ENCODE data around the gene SLC7A1.

Gene SLC7A1

DNA sequence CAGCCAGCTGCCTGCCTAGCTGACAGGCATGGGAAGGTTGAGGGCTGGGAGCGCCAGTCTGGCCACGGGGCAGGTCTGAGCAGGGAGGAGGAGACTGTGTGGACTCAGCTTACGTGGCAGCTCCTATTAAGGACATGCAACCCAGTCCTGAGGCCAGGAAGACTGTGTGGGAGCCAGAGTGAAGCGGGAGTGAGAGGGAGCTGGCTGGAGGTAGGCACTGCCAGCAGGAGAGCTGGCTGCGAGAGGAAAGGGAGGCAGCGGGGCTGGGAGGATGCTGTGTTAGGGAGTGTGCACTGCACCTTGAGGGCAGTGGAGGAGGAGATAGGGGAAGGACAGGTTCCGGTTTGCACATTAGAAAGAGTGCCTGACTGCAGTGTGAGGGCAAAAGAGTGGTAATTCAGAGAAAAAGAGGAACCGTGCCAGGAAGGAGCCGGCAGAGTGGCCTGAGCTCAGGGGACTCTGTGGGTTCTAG, 99.2 kb downstream of the SLC7A1 start:
- DNase-seq (ENCODE audit: low read depth in 2 of 2, low spot score in 1 of 2) = no peak

DNA sequence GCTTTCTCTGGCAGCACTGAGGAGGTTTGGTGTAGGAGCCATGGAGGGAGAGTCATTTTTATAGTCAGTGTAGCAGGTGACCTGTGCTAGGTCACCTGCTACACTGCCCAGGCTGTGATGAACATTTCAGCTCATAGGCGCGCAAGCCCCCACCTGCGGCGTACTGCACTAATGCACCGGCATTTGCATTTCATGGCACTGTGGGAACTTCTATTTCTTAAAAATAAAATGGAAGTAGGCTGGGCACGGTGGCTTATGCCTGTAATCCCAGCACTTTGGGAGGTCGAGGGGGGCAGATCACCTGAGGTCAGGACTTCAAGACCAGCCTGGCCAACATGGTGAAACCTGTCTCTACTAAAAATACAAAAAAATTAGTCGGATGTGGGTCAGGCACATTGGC, 101.0 kb downstream of the SLC7A1 start:
- no peak for DNase-seq (ENCODE audit: low read depth in 2 of 2, low spot score in 1 of 2)

DNA sequence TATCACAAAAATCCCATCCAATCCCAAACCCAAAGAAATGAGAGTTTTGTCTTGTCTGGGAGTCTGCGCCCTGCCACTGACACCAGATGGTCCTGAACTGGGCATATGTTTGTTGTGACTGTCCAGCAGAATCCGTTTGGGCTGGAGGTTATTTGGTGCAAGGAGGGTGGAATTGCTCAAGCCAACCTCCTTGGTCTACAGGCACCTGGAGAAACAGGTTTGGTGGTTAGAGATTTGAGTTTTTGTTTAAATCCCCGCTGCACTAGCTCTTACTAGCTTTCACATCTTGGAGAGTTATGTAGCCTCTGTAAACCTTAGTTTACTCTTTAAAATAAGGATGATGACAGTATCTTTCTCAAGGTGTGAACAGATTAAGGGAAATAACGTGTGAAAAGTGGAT, 101.7 kb downstream of the SLC7A1 start:
- no peak for DNase-seq (ENCODE audit: low read depth in 2 of 2, low spot score in 1 of 2)

DNA sequence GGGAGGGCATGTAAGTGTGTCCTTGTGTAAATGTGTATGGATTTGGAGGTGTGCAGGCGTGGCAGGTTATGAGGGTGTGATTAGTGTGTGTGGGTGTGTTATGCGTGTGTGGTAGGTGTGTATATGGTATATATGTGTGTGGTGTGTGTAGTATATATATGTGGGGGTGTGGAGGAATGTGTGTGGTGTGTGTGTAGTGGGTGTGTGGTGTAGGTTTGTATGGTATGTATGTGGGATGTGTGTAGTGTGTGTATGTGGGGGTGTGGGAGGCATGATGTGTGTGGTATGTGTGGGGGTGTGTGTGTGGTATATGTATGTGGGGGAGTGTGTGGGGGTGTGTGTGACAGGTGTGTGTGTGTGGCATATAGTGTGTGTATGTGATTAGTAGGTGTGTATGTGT, 104.2 kb downstream of the SLC7A1 start:
- DNase-seq (ENCODE audit: low read depth in 2 of 2, low spot score in 1 of 2) = no peak

DNA sequence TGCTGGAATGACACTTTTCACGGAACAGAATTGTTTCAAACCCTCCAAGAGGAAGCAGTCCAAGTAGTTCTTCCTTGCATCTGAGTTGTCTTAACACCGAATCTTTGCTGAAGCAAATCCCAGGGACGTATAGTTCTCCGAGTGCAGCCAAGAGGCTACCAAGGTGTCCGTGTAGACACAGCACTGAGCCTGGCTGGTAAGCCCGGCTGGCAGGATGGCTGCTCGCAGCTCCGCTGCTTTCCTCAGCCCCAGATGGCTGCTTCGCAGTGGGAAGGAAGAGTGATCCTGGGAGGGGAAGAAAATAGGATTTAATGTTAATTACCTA, 105.0 kb downstream of the SLC7A1 start:
- no peak for DNase-seq (ENCODE audit: low read depth in 2 of 2, low spot score in 1 of 2)

DNA sequence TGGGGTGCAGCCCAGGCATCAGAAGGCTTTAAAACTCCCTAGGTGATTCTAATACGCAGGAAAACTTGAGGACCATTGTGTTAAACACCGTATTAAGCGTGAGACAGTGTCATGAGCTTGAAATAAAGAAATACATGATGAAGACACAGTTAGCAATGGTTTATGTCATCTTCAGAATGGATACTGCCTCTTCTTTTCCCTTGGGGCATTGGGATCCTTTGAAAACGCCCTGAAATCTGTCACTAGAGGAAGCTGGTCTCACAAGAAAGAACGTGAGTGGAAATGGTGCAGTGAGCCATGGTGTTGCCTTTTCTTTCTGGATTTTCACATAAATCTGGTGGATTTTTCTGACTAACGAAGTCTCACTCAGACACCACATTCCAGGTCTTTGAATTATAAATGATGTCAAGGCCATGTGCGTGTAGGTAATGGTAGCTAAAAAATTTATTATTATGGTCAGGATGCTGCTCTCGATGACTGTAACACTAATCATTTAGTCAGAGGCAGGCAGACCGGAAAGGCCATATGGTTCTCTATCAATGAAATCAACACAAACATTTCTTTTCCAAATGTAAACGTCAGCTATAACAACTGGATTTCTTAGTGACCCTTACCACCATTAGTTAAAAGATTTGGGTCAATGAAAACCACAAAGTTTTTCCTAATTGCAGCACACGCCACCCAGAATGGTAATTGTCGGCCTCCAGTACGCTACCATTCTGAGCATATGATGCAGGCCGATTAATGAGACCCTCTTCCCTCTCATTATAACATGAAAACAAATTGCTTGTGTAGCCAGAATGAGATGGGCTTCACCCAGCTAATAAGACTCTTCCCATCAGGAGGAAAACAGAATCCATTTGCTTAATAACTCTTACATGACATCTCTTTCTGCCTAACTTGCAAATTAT, 105.6 kb downstream of the SLC7A1 start:
- DNase-seq (ENCODE audit: low read depth in 2 of 2, low spot score in 1 of 2) = no peak

DNA sequence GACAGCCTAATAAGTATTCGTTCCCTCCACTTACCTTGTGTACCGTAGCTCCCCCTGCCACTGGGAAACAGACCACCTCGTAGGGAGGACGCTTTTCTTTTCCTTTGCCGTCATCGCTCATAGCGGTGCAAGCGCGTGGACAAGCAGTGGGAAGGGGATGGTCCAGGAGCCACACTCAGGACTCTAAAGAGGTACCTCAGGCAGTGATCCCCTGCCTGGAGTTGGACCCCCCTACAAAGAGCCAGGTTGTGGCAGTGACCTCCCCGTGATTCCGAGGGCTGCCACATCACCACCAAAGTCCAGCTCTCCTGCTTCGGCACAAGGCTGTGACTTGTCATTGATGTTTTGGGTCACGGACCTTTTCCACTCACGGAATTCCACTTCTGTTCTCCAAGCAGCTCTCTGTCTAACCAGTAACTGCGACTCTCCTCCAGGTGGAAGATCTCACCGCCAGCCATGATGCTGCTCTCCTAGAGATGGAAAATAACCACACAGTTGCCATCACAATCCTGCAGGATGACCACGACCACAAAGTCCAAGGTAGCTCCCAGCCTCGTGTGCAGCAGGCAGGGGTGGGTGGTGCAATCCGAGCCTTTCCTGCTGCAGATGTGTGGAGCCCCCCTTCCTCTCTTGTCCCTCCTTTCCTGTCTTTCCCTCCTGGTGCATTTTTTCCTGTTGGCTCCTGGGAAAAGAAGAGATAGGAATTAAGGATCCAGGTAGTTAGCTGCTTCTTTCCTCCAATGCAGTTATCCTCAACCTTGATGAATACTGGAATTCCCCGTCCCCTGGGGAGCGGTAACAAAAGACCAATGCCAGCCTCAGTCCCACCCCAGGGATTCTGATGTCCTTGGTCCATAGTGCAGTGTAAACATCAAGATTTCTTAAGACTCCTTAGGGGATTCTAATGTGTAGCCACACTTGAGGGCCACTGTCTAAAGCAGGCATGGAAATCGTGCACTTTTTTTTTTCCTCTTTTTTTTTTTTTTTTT, 107.7 kb downstream of the SLC7A1 start:
- no peak for DNase-seq (ENCODE audit: low read depth in 2 of 2, low spot score in 1 of 2)

DNA sequence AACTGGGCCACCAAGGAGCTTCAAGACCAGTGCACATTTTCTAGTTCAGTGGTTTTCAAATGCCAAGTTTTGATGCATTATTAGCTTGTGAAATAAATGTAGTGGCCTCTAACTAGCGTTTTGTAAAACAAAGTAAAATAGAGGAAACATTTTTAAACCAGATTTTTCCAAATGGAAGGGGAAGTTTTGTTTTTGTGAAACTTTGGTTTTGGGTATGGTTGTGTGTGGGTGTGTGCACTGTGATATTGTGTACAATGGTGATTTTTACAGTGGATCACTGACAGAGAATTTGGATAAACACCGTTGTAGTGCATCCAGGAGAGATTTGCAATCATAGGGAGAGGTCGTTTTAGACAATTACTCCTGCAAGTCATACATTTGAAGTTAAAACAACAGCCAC, 108.9 kb downstream of the SLC7A1 start:
- no peak for DNase-seq (ENCODE audit: low read depth in 2 of 2, low spot score in 1 of 2)

DNA sequence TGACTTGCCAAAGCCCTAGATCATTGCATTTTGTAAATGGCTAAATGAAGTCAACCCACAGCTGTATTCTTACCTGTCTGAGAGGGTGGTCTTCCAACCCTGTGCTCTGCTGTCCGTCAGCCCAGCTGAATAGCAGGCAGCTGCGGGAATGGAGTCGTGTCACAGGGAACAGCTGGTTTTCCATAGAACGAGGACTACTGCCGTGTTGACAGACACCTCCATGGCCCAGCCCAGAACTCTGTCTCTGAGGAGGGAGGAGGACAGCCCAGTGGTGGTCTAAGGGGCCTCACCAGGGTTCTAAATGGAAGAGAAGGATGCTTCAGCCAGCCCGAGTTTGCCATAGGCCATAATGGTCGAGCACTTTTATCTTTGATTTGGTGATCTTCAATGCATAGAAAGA, 110.7 kb downstream of the SLC7A1 start:
- DNase-seq (ENCODE audit: low read depth in 2 of 2, low spot score in 1 of 2) = no peak

DNA sequence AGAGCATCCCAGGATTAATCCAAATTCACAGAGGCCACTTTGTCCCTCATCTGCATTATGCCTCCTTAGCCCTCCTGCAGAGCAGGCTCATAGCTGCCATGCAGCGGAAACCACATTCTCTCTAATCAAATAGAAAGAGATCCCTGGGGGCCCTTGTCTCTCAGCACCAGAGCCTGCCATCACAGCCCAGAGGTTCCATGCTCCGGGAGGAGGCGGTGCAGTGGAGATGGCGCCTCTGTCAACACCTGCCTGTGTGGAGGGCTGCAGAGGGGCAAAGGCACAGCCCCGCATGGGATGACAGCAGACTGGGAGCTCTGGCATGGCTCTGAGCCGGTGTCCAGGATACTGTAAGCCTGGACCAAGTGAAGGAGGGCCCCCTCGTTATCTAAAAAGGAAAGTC, 111.3 kb downstream of the SLC7A1 start:
- DNase-seq (ENCODE audit: low read depth in 2 of 2, low spot score in 1 of 2) = no peak

DNA sequence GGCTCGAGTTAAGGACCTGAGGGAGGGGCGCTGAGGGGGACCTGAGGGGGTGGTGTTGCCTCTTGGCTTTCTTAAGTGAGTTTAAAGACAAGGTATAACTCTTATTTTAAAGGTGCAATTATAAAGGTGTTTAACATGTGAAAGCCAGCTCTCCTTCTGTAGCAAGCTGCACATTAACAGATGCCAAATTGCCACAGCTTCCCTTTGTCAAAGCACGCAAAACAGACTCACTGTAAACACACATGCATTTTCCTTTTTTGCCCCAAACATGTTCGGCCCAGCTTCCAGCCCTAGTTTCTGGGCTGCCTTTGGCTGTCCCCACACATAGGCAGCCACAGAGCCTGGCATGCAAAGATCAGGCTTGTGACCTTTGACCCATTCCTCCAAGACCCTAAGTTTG, 111.9 kb downstream of the SLC7A1 start:
- no peak for DNase-seq (ENCODE audit: low read depth in 2 of 2, low spot score in 1 of 2)

DNA sequence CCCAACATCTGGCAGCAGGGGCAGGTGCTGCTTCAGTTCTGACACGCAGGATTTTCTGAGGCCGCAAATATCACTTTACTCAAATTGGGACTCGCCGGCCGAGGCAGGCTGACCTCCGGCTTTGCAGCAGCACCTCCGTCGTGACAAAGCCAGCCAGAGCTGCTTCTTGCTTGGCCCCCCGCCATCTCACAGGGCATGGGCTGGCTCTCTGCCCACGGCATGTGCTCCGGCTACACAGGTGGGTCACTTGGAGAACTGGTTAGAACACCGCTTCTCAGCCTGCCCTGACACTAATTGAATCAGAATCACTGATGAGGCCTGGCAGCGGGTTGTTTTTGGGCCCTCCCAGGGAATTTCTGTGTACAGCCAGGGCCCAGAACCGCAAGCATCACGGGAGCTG, 112.3 kb downstream of the SLC7A1 start:
- no peak for DNase-seq (ENCODE audit: low read depth in 2 of 2, low spot score in 1 of 2)

DNA sequence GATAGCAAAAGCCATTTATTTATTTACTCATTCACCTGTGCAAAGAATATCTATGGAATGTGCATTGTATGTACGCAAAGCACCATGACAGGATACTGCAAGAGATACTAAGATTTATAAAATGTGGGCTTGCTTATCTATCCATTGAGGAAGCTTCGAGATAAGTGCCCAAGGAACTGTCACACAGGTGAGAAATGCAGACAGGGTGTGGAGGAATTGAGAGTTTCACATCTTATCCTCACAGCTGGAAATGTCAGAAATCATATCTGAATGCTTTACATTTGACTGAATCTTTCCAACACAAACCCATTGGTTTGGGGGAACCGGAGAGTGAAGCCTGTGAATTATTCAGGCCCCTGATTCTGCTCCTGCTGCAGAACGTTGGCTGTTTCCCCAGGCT, 113.0 kb downstream of the SLC7A1 start:
- no peak for DNase-seq (ENCODE audit: low read depth in 2 of 2, low spot score in 1 of 2)

DNA sequence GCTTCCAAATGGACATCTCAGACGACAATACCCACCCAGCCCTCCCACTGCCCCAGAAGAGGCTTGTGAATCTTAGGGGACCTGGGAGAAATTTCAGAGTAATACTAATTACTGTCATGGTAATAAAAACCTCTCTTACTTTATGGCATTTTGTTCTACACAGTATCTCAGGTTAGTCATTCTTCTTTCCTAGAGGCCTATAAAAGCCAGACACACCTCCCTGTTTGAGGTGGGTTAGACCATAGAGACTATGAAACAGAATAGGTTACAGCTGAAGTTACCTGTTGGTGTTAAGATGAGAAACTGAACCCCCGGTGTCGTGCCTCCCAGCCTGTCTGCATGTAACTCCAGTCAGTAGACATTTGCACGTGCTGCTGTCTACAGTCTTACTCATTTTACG, 113.9 kb downstream of the SLC7A1 start:
- DNase-seq (ENCODE audit: low read depth in 2 of 2, low spot score in 1 of 2) = no peak

DNA sequence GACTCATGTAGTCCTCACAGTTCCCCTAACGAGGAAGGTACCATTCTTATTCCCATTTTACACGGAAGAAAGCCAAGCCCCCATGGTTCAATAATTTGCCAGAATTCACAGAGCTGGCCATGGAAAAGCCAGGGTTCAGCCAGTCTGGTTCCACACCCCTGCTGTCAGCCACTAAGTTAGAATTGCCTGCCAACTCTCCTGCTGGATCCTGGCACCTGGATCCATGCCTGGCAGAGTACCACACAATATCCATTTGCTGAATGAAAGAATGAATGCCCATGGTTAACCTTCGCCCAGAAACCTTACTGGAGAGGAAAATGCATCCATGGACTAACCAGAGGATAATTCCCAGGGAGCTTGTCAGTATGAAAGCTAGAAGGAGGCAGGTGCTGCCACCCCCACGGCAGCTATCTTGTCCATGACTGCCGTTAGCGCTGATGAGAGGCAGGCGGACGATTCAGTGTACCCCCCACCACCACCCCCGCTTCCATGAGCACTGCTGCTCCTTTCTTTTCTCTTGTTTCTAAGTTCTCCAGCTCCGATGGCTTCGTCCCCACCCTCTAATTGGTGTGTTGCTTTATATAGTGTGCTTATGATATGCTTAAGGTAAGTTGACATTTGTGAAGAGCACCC, 114.5 kb downstream of the SLC7A1 start:
- DNase-seq (ENCODE audit: low read depth in 2 of 2, low spot score in 1 of 2) = no peak

DNA sequence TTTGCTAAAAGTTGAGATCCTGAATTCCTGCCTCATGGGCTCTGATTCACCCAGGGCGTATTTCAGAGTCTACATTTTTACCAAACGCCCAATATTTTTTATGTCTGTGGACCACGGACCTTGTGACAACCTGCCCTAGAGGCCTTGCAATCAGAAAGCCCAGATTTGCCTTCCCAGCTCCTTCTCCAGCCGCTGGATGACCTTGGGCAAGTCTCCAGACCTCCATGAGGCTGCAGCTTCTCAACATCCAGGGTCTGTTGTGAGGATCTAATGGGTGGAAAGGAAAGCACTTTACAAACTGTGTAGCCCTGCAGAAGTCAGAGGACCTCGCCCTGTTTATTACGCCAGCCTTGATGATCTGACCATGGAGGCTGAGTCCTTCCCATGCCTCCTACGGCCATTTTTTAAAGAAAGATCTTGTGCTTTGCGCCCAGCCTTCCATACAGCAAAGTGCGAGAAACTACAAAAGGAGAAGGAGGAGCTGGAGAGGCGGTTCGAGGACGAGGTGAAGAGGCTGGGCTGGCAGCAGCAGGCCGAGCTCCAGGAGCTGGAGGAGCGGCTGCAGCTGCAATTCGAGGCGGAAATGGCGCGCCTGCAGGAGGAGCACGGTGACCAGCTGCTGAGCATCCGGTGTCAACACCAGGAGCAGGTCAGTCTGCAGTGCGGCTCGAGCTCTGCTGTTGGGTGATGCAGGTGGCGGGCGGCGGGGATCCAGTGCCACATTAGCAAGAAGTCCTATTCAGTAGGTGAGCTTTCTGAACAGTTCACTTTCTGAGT, 115.6 kb downstream of the SLC7A1 start:
- DNase-seq (ENCODE audit: low read depth in 2 of 2, low spot score in 1 of 2) = no peak

DNA sequence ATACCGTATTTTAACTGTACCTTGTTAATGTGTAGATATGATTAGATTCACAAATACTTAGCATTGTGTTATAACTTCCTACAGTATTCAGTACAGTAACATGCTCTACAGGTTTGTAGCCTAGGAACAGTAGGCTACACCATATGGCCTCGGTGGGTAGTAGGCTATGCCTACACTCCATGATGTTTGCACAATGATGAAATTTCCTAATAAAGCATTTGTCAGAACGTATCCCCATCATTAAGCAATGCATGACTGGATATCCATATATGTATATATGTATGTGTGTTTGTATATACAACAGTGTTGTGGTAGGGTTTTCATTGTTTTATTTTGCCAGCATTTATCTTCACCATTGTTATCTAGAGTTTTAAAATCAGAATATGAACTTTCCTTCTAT, 119.4 kb downstream of the SLC7A1 start:
- no peak for DNase-seq (ENCODE audit: low read depth in 2 of 2, low spot score in 1 of 2)

DNA sequence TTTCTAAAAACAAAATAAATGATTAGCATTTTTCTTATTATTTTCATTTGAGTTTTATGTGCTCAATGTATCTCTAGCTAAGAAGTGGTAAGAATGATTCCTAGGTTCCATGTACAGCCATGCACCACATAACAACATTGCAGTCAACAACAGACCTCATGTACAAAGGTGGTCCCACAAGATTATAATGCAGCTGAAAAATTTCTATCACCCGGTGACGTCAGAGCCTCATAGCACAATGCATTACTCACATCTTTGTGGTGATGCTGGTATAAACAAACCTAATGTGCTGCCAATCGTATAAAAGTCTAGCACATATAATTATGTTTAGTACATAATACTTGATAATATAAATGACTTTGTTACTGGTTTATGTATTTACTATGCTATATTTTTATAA, 120.5 kb downstream of the SLC7A1 start:
- no peak for DNase-seq (ENCODE audit: low read depth in 2 of 2, low spot score in 1 of 2)

DNA sequence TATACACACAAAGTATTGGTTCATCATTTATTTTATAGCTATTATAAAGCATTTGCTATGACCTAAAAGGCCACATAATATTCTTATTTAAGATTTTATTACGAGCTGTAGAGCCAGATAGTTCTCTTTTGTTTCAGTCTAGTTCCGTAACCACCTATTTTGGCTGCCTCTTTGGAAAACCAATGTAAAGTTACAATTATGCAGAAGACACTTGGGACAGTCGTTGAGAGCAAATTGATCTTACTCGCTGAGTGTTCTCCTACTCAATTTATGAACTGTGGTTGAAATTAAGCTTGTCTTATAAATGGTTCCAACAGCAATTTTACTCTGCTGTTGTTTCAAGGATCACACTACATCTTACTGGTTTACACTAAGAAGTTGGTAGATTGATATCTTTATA, 122.3 kb downstream of the SLC7A1 start:
- DNase-seq (ENCODE audit: low read depth in 2 of 2, low spot score in 1 of 2) = no peak

DNA sequence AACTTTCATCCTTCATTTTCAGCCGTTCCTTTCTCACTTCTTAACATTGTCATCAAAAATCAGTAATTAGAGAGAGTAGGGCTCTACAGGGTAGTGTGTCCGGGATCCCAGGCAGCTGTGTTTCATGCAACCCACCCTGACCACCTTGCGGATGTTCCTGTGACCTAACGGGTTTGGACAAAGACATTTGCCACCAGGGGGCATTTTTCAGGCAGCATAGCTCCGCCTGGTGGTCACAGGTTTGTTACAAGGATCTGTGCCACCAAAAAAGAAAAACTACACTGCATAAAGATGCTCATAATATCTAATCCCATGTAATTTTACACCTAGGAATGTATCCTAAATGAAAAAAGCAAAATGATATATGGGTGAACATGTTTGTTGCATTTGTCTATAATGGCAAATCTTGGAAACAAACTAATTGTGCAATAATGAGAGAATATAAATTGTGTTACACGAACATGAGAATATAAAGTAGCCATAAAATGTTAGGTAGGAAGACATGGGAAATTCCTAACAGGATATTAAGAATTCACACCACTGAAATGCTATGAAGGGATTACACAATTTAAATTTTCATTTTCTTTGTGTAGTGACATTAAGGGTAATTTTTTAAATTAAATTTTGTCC, 123.0 kb downstream of the SLC7A1 start:
- DNase-seq (ENCODE audit: low read depth in 2 of 2, low spot score in 1 of 2) = peak in 1 of 2 donors; percentile 8
